DMS114 treated with DMSO at 0.1 percent for 48 hours (cell line): ENCODE results near the gene ASTN2.
"Not testable (repeated sequence)": the region's sequence is repeated elsewhere in the genome, so short reads cannot be mapped to it uniquely, and the experiment has no call there.

Source experiments
- DNase-seq: peaks from one replicate; lab custom pipeline; 2025; ENCODE audit not compliant: unreplicated experiment; lab: John Stamatoyannopoulos, UW

The ASTN2 gene

DNA sequence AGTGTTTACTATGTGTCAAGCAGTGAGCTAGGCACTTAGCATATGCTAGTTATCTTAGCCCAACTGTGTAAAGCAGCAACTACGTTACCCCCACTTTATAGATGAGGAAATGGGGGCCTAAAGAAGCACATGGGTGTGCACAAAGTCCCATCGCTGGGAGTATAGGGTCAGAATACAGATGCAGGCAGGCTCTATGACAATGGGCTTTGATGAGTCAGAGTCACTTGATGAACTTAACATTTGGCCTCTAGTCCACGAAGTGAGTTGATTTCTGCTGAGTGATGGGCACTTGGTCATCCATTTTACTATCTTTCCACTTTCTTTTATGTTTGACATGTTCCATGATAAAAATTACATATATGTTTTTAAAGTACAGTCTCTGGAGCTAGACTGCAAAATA, 523.4 kb downstream of the ASTN2 start:
- DNase-seq = no peak

DNA sequence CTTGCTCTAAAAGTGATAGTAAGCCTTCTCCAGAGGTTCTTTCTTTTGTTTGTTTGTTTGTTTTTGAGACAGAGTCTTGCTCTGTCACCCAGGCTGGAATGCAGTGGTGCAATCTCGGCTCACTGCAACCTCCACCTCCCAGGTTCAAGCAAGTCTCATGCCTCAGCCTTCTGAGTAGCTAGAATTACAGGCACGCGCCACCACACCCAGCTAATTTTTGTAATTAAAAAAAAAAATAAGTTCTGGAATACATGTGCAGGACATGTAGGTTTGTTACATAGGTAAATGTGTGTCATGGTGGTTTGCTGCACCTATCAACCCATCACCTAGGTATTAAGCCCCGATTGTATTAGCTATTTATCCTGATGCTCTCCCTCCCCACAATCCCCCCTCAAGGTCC, 526.4 kb downstream of the ASTN2 start:
- DNase-seq = not testable (repeated sequence)

DNA sequence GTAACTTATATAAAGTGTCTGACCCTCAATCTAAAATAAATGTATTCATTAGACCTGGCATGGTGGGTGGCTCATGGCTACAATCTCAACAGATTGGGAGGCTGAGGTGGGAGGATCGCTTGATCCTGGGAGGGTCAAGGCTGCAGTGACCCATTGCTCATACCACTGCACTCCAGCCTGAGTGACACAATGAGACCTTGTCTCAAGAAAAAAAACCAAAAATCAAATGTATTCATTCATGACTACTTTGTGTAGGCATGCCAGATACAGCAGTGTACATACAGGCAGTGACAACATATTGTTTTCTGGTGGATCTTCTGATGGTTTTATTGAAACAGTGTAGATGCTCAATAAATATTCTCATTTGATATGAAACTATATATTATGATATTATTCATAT, 526.8 kb downstream of the ASTN2 start:
- no peak for DNase-seq

DNA sequence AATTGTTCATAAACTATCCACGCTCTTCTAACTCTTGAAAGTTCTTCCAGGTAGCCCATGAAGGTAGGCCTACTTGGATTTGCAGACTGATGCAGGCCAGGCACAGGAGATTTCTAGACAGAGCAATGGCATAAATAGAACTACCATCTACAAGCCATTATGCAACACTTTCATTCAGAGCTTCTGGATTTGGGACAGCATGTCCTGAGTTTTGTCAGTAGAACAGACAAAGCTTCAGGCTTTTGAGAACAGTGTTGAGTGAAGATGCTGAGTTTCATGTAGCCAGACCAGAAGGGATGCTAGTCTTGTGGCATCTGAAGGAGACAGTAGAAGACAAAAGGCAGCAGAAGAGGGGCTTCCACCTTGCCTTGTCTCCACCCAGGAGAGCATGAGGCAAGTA, 531.2 kb downstream of the ASTN2 start:
- no peak for DNase-seq

DNA sequence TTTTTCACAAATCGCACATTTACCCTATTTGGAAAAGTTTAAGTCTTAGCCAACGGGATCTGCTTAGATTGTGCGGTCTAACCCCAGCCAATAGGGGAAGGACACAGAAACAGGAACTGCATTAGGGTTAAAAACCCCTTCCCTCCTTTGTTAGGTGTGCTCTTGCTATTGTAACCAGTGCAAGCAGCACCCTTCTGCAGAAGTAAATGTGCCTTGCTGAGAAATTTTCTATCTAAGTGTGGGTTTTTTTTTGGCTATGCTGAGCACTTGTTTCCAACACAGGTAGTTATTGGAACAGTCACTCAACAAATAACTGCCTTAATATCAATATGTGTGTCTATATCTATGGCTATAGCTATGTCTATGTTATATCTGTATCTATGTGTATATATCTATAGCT, 537.8 kb downstream of the ASTN2 start:
- DNase-seq = no peak

DNA sequence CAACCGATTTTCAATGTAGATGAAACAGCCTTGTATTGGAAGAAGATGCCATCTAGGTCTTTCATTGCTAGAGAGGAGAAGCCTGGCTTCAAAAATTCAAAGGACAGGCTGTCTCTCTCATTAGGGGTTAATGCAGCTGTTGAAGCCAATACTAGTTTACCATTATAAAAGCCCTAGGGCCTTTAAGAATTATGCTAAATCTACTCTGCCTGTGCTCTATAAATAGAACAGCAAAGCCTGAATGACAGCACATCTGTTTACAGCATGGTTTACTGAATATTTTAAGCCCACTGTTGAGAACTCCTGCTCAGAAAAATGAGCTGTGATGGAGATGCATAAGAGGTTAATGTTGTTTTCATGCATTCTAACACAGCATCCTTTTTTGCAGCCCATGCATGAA, 539.3 kb downstream of the ASTN2 start:
- no peak for DNase-seq

DNA sequence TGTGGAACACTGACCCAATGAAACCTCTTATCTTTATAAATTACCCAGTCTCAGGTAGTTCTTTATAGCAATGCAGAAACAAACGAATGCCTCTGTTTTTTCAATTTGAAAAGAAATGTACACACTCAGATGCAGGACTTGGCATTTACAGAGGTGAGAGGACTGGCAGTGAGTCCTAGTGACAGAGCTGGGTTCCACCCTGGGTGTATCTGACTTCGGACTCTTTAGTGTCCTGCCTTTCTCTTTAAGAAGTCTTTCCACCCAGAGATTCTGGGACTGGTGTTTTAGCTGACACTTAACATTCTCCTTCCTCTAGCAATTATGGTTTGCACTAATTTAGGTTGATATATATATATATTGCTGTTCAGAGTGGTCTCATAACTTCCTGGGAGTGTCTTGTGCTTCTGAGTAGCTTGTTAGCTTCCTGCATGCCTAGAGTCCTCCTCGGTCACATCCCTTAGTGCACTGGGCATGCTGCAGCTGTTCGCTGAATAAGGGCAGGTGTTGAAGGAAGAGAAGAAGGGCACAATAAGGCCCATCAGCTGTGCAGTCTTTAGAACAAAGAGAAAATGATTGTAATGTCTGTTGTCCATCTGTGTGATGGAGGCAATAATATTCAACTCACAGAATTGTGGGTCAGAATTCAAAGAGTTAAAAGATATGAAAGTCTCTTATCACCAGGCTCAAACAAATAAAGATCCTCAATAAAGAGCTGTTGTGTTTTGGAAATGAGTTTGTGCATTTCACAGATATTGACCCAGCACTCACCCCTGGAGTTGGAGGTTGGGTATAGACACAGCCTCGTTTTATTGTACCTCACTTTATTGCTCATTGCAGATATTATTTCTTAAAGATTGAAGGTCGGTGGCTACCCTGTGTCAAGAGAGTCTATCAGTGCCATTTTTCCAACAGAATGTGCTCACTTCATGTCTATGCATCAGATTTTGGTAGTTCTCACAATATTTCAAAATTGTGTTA, 540.6 kb downstream of the ASTN2 start:
- no peak for DNase-seq

DNA sequence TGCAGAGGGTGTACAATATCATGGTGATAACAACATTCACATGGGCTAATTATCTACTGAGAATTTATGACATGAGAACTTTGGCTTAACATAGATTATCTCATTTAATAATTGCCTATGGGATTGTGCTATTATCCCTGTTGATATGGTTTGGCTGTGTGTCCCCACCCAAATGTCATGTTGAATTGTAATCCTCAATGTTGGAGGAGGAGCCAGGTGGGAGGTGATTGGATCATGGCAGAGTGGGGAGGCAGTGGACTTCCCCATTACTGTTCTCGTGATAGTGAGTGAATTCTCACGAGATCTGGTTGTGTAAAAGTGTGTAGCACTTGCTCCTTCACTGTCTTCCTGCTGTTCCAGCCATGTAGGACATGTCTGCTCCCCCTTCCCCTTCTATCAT, 541.4 kb downstream of the ASTN2 start:
- no peak for DNase-seq

DNA sequence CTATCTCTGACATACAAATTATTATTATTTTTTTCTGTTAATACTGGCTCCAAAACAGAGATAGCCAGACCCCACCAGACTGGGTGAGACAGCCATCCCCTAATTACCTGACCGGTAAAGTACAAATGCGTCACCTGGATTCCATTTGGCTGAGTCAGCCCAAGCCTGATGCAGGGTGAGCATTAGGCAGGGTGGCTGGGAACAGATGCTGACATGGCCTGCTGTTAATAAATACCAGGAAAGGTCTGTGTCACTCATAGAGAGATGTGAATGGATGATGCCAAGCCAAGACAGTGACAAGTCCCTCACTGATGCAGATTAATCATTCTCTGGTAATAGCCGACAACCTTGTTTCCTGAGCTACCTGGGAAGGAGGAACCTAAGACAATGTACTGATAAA, 544.3 kb downstream of the ASTN2 start:
- DNase-seq = no peak

DNA sequence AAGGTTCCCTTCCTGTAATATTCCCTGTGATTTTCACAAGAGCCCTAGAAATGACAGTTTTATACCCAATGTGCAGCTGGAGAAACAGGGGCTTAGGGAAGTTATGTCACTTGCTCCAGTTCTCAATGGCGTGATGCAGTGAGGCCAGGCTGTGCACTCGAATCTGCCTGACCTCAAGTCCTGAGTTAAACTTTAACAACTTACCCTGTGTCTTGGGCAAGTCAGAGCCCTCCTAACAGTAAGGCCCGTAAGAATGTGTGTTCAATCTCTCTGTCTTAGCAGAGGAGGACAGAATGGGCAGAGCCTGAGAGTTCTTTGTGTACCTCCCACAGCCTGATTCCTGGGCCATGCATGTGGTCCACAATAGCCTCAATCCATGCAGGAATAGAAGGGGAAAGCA, 546.7 kb downstream of the ASTN2 start:
- no peak for DNase-seq

DNA sequence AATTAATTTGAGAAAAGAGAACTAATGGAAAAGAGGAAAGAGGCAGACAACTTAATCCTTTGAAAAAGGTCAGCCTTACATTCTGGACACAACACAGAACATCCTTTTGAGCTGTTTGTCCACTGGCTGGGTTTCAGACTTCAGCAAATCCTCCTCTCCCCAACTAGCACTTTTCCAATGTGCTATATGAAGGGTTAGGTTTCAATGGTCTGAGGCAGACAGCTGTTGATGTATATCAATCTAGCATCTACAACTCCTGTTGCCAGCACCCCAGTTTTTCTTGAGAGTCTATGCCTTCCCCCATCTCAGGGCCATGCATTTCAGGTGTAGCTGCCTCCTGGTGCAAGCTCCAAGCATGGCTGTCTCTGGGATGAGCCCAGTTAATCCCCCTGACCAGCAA, 553.5 kb downstream of the ASTN2 start:
- no peak for DNase-seq

DNA sequence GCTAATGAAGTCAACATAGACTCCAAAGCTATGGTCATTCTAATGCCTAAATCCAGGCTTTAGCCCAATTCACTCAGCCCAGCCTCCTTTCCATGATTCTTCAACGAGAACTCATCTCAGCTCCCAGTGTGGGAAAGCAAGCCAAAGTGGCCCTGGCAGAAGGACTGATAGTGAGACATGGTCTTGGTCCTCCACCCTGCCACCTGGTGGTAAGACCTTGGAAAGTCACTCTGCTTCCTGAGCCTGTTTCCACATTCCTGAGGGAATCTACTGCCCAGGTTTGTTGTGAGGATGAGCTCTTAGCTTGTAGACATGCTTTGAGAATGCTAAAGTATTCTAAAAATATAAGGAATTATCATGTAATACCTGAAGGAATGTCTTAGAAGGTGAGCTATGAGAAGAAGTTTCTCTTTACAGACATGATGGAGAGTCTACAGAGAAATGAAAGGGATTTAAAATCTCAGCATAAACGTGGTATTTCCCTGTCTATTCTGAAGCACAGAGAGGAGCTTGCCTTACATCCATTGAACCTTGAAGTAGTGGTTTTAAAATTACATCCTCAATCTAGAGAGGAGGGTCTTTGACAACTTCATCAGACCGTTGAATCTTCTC, 554.2 kb downstream of the ASTN2 start:
- peak; percentile 42 for DNase-seq

DNA sequence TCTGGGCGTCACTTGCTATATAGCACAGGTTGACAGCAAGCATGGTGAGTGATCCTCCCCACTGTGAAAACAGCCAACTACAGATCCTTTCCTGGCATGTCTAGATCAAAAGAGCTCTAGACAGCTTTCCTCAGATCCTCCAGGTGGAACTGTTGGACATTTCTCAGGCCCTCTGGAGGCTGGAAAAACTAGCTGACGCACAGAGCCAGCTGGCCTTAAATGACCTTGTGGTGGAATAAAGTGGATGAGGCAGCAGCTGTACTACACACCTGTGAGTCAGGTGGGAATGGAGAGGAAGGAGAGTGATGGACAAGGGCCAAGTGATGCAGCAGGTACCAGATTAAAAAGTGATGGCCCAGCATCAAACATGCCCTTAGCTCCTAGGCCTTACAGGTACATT, 555.1 kb downstream of the ASTN2 start:
- no peak for DNase-seq

DNA sequence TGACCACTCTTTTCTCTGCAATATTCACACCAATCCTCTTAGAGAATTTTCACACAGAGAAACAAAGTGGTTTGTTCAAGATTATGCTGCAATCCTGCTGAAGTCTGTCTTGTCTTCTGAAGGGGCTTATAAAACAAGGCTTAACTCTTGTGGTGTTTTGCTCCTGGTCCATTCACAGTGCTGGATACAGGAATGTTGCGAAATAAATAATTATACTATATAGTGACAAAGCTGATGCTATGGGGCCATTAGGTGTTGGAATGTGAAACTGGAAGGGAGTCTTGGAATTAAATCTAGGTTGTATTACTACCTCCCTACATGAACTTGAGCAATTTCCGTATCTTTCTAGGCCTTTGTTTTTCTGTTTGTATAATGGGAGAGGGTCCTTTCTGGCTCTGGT, 557.5 kb downstream of the ASTN2 start:
- no peak for DNase-seq

DNA sequence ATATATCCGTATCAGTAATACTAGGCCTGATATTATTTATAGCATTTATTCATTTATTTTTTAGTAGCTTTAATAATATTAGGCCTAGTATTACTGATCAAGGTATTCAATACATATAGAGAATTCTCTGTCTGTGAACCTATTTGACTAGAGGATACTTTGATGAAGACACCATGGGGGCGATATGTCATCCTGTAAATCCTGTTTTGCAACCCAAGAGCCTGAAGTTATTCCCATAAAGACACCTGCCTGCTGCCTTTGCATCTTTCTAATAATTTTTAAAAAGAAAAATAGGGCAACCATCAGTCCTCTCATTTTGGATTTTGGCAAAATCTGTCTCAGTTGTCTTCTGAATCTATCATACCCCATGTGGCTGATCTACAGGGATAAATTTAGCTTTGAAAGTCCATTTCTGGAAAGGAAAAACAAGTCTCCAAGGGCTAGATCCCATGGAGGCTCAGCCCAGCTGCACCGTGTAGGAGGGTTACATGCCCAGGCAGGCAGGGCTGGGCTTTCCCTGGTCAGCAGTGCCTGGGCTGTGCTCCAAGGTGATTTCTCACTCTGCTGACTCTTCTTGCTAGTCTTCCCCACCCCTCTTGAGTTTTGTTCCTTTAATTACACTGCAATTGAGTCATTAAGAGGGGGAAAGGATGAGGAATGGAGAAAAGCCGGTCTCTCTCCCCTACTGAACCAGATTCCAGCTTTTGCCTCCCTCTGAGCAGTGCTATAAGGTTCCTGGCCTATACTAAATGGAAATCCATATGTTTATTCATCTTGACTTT, 558.8 kb downstream of the ASTN2 start:
- DNase-seq = no peak

DNA sequence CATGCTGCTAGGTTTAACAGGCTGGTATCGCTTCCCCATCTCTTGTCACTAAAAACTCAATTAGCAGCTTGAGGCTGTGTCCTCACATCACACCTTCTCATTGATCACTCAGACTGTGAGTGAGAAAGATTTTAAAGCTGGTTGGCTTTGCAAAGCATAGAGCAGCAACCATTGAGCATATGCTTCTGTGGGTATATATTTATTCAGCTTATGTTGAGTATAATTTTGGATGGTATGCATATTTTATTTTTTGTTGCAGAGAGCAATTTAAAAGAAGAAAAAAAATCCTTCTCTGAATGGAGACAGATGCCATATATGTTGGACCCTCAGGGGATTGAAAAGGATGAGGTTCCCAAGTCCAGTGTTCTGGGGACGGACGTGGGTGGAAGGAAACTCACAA, 565.1 kb downstream of the ASTN2 start:
- no peak for DNase-seq

DNA sequence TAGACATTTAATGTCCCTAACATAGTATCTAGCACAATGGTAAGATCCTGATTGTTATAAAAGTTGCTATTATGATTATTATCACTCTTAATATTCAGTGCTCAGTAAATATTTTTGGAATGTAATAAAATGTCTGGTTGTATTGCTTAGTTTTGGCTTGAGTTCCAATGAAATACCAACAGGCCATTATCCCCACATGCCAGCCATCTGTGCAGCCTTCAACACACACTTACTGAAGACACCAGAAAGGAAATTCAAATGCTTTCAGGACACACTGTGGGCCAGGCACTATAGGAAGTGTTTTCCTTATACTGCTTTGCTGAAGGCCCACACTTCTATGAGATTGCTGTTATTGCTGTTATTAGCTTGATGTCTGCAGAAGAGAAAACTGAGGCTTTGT, 570.2 kb downstream of the ASTN2 start:
- no peak for DNase-seq

DNA sequence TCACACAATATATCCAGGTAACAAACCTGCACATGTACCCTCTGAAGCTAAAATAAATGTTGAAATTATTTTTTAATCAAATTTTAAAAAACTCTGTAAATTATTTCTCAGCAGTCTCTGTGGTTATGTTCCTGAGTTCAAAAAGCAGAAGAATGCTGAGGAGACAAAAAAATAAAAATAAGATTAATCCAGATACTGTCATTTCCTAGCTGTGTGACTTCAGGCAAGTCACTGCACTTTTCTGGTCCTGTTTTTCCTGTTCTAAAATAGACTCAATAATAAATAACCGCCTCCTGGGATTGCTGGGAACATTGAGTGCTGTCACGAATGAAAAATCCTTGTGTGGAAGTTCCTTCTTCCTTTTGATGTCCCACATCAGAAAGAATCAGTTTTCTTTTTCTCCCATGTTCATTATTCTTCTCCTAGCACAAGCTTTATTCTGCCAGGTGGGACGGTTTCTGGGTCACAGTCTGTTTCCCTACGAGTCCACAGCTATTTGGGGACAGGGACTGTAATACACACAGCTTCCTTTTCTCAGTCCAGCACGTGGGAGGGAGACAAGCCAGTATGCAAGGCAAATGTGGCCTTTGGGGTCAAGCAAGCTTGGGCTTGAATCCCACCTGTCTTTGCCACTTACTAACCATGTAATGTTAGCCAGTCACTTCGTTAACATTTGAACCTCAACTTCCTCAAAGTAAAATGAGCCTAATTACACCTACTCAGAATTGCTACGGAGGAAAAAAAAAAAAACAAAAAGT, 570.8 kb downstream of the ASTN2 start:
- no peak for DNase-seq

DNA sequence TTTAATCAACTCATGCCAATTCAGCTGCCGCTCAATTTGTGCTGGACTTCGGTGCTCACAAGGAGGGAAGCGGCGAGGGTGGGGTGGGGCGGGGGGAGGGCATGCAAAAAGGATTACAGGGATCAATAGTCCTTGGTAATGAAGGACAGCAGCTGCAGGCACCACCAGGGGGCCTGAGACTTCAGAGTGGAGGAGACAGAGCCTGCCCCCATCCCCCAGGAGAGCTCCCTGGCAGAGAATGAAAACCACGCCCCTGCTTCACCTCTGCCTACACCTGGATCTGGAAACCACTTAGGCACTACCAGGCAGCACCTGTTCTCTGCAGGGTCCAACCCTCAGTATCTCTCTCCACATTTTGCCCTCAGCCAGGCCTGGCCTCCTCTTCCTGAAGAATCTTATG, 572.2 kb downstream of the ASTN2 start:
- DNase-seq = no peak

DNA sequence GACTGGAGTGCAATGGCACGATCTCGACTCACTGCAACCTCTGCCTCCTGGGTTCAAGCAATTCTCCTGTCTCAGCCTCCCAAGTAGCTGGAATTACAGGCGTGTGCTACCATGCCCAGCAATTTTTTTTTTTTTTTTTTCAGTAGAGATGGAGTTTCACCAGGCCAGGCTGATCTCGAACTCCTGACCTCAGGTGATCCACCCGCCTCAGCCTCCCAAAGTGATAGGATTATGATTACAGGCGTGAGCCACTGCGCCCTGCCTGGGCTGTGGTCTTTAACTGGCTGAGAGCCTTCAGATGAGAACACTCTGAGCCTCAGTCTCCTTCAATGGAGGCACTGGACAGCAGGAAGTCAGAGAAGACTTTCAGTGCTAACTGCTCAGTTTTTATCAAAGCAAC, 576.4 kb downstream of the ASTN2 start:
- not testable (repeated sequence) for DNase-seq
